GM08714 (cell line): ENCODE measurements around the gene RPS6KA6.
"Not testable (repeated sequence)": the region's sequence is repeated elsewhere in the genome, so short reads cannot be mapped to it uniquely, and the experiment has no call there.

Experiments
- H3K4me3 ChIP-seq: fragments of 200-500 bp; sonication (Bioruptor generic); 2 replicates; pipeline ENCODE4 v1.5.1; 2014; ENCODE audit warnings: mild to moderate bottlenecking, low read length, inconsistent platforms
- ZNF274 ChIP-seq: IDR thresholded peaks from 2 replicates; pipeline ENCODE4 v1.6.1; 2012; ENCODE audit warnings: mild to moderate bottlenecking, low read depth, low read length

The RPS6KA6 gene

GRCh38 chrX:84144991-84145390, 43.0 kb downstream of the RPS6KA6 start:
- no peak overlapping the region for H3K4me3 ChIP-seq
- TF ChIP-seq ZNF274: no peak

GRCh38 chrX:84144281-84144680, 43.7 kb downstream of the RPS6KA6 start:
- H3K4me3 ChIP-seq: no peak overlapping the region
- no peak for TF ChIP-seq ZNF274

GRCh38 chrX:84133023-84133422, 55.0 kb downstream of the RPS6KA6 start:
- no peak for TF ChIP-seq ZNF274

GRCh38 chrX:84123585-84123984, 64.4 kb downstream of the RPS6KA6 start:
- no peak overlapping the region for H3K4me3 ChIP-seq
- TF ChIP-seq ZNF274: no peak

More at GRCh38 chrX:84133023-84133422, 55.0 kb downstream of the RPS6KA6 start:
- H3K4me3 ChIP-seq: no peak overlapping the region

- H3K4me3 ChIP-seq: no peak overlapping the region
- TF ChIP-seq ZNF274: no peak
Observed at GRCh38 chrX:84118769-84119168, 69.2 kb downstream of the RPS6KA6 start.

- H3K4me3 ChIP-seq: no peak overlapping the region
- no peak for TF ChIP-seq ZNF274
Observed at GRCh38 chrX:84118315-84118714, 69.7 kb downstream of the RPS6KA6 start.

- H3K4me3 ChIP-seq: no peak overlapping the region
- TF ChIP-seq ZNF274: no peak
Observed at GRCh38 chrX:84108584-84108983, 79.4 kb downstream of the RPS6KA6 start.

- no peak for TF ChIP-seq ZNF274
- H3K4me3 ChIP-seq: no peak overlapping the region
Observed at GRCh38 chrX:84099120-84099519, 88.9 kb downstream of the RPS6KA6 start.

GRCh38 chrX:84079479-84080197, 108.4 kb downstream of the RPS6KA6 start:
- H3K4me3 ChIP-seq: not testable (repeated sequence)

GRCh38 chrX:84078991-84079390, 109.0 kb downstream of the RPS6KA6 start:
- TF ChIP-seq ZNF274: no peak
- no peak overlapping the region for H3K4me3 ChIP-seq

GRCh38 chrX:84064814-84065213, 123.2 kb downstream of the RPS6KA6 start:
- no peak for TF ChIP-seq ZNF274
- no peak overlapping the region for H3K4me3 ChIP-seq

- TF ChIP-seq ZNF274: no peak
- no peak overlapping the region for H3K4me3 ChIP-seq
Observed at GRCh38 chrX:84064164-84064563, 123.8 kb downstream of the RPS6KA6 start.

- H3K4me3 ChIP-seq: no peak overlapping the region
- TF ChIP-seq ZNF274: no peak
Observed at GRCh38 chrX:84047339-84047738, 140.7 kb downstream of the RPS6KA6 start.

GRCh38 chrX:84046403-84046984, 141.5 kb downstream of the RPS6KA6 start:
- H3K4me3 ChIP-seq: no peak overlapping the region
- TF ChIP-seq ZNF274: no peak

- H3K4me3 ChIP-seq: no peak overlapping the region
- TF ChIP-seq ZNF274: no peak
Observed at GRCh38 chrX:84044051-84044450, 143.9 kb downstream of the RPS6KA6 start.
